HuH-7 (cell line): Measurements from ENCODE around the gene KSR1.
"Not testable (repeated sequence)": the region's sequence is repeated elsewhere in the genome, so short reads cannot be mapped to it uniquely, and the experiment has no call there.

Experiments
- DNase-seq: peaks from one replicate; pipeline ENCODE4 v3.0.0; 2011; ENCODE audit warnings: low spot score

The KSR1 gene

GRCh38 chr17:27494192-27495091 lies 38.2 kb downstream of the KSR1 start:
- DNase-seq: peak; percentile 57

GRCh38 chr17:27495460-27495859 lies 39.2 kb downstream of the KSR1 start:
- no peak for DNase-seq

GRCh38 chr17:27496005-27496404 lies 39.8 kb downstream of the KSR1 start:
- no peak for DNase-seq

GRCh38 chr17:27496437-27496943 lies 40.2 kb downstream of the KSR1 start:
- peak; percentile 91 for DNase-seq

GRCh38 chr17:27496971-27497370 lies 40.7 kb downstream of the KSR1 start:
- DNase-seq: no peak

- no peak for DNase-seq
Measured at GRCh38 chr17:27497696-27498095, 41.4 kb downstream of the KSR1 start.

- DNase-seq: no peak
Measured at GRCh38 chr17:27498615-27499309, 42.5 kb downstream of the KSR1 start.

- DNase-seq: no peak
Measured at GRCh38 chr17:27499451-27500265, 43.4 kb downstream of the KSR1 start.

- DNase-seq: not testable (repeated sequence)
Measured at GRCh38 chr17:27501338-27501737, 45.1 kb downstream of the KSR1 start.

GRCh38 chr17:27502526-27503324 lies 46.5 kb downstream of the KSR1 start:
- no peak for DNase-seq

- no peak for DNase-seq
Measured at GRCh38 chr17:27503611-27504010, 47.4 kb downstream of the KSR1 start.

GRCh38 chr17:27504188-27504995 lies 48.1 kb downstream of the KSR1 start:
- DNase-seq: peak; percentile 27

GRCh38 chr17:27506348-27507218 lies 50.3 kb downstream of the KSR1 start:
- no peak for DNase-seq

GRCh38 chr17:27511168-27511883 lies 55.1 kb downstream of the KSR1 start:
- no peak for DNase-seq

GRCh38 chr17:27512031-27512430 lies 55.8 kb downstream of the KSR1 start:
- no peak for DNase-seq

GRCh38 chr17:27512511-27513346 lies 56.5 kb downstream of the KSR1 start:
- no peak for DNase-seq

- no peak for DNase-seq
Measured at GRCh38 chr17:27513849-27514248, 57.6 kb downstream of the KSR1 start.
